ENCODE data around the gene AAK1.
"Not testable (repeated sequence)": the region's sequence is repeated elsewhere in the genome, so short reads cannot be mapped to it uniquely, and the experiment has no call there.

Gene AAK1

DNA sequence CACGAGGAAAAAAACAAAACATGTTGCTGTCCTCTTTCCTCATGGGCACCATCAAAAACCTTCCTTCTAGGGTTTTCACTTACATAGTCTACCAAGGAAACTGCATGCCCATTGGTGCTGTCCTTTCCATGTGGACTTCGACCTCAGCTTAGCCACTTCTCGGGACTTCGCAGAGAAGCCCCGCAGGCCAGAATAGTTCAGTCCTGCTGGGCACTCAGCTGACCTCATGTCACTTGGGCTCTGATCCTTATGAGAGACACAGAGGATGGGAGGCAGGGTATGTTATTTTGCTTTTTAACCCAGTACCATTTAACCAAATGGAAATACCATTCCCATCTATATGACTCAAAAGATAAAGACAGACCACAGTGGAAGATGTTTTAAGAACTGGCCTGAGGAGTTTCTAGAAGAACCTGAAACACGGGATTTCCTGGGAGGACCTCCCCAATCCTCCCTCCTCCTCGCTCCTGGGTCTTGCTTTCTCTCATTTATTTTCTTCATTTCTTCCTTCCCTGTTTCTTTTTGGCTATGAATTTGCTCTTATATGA lies 28.4 kb downstream of the AAK1 start:
- no peak for ATAC-seq (ENCODE audit: low read depth)
- no peak for DNase-seq (ENCODE audit: low spot score)
- Histone ChIP-seq H3K4me3 (ENCODE audit: severe bottlenecking) (no peak overlapping the region), H3K27ac (ENCODE audit: poor library complexity, severe bottlenecking) (no peak overlapping the region), H3K4me1 (ENCODE audit: insufficient read depth, poor library complexity, severe bottlenecking) (peaks cover 18% of the 10 kb centered on the region), H3K27me3 (ENCODE audit: insufficient read depth, poor library complexity, severe bottlenecking) (no peaks in the 10 kb centered on the region), H3K36me3 (ENCODE audit: low read depth) (no peaks in the 10 kb centered on the region), H3K9me3 (ENCODE audit: severe bottlenecking) (no peaks in the 10 kb centered on the region)
- no peak for TF ChIP-seq CTCF (IDR thresholded peaks at IDR 0.05; ENCODE audit: poor library complexity, severe bottlenecking)

GRCh38 chr2:69612707-69613106 lies 30.8 kb downstream of the AAK1 start:
- Histone ChIP-seq H3K36me3 (ENCODE audit: low read depth) (no peaks in the 10 kb centered on the region), H3K27ac (ENCODE audit: poor library complexity, severe bottlenecking) (no peak overlapping the region), H3K9me3 (ENCODE audit: severe bottlenecking) (no peaks in the 10 kb centered on the region), H3K4me1 (ENCODE audit: insufficient read depth, poor library complexity, severe bottlenecking) (peaks cover 15% of the 10 kb centered on the region), H3K4me3 (ENCODE audit: severe bottlenecking) (no peak overlapping the region), H3K27me3 (ENCODE audit: insufficient read depth, poor library complexity, severe bottlenecking) (no peaks in the 10 kb centered on the region)
- DNase-seq (ENCODE audit: low spot score) (no peak), ATAC-seq (ENCODE audit: low read depth) (no peak)
- TF ChIP-seq CTCF (IDR thresholded peaks at IDR 0.05; ENCODE audit: poor library complexity, severe bottlenecking): no peak

DNA sequence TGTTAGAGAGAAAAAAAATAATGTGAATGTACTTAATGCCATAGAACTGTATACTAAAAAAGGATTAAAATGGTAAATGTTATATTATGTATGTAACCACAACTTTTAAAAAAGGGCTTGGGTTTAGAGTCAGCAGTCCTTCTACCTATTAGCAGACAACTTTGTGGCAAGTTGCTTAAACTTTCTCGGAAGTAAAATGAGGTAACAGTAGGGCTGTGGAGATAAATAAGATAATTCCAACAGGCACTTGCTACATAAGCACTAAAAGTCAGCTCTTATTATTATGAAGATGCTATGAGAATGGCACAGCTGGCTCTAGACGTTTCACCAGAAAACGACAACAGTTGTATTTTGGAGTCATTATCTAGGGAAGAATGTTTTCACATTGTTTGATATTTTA lies 31.3 kb downstream of the AAK1 start:
- DNase-seq (ENCODE audit: low spot score): no peak

DNA sequence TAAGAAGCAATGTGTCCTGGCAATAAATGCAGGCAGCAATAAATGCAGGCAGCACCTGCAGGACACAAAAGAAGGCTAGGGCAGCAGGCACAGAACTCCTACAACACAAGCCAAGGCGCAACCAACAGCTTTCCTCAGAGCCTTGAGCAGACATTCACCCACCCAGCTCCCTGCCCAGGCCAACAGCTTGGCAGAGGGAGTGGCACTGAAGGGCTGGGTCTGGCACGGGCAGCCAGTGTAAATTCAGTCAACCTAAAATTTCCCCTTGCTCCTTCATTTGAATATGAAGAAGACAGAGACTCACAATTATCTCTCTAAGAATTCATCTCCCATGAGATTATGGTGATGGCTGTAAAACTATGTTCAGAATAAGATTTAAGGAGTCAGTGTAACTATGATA lies 35.4 kb downstream of the AAK1 start:
- no peak overlapping the region for H3K4me3 ChIP-seq (ENCODE audit: severe bottlenecking)
- no peak for DNase-seq (ENCODE audit: low spot score)
- no peak for ATAC-seq (ENCODE audit: low read depth)
- H3K36me3 ChIP-seq (ENCODE audit: low read depth): no peaks in the 10 kb centered on the region
- H3K27me3 ChIP-seq (ENCODE audit: insufficient read depth, poor library complexity, severe bottlenecking): no peaks in the 10 kb centered on the region
- H3K27ac ChIP-seq (ENCODE audit: poor library complexity, severe bottlenecking): no peak overlapping the region
- H3K4me1 ChIP-seq (ENCODE audit: insufficient read depth, poor library complexity, severe bottlenecking): no peaks in the 10 kb centered on the region
- H3K9me3 ChIP-seq (ENCODE audit: severe bottlenecking): peaks cover 2% of the 10 kb centered on the region
- TF ChIP-seq CTCF (IDR thresholded peaks at IDR 0.05; ENCODE audit: poor library complexity, severe bottlenecking): no peak

More for the DNA sequence above, 31.3 kb downstream of the AAK1 start:
- H3K27ac ChIP-seq (ENCODE audit: poor library complexity, severe bottlenecking): no peak overlapping the region
- H3K4me1 ChIP-seq (ENCODE audit: insufficient read depth, poor library complexity, severe bottlenecking): peaks cover 10% of the 10 kb centered on the region
- H3K4me3 ChIP-seq (ENCODE audit: severe bottlenecking): no peak overlapping the region
- no peak for TF ChIP-seq CTCF (IDR thresholded peaks at IDR 0.05; ENCODE audit: poor library complexity, severe bottlenecking)
- ATAC-seq (ENCODE audit: low read depth): no peak
- H3K9me3 ChIP-seq (ENCODE audit: severe bottlenecking): no peaks in the 10 kb centered on the region
- H3K36me3 ChIP-seq (ENCODE audit: low read depth): no peaks in the 10 kb centered on the region
- no peaks in the 10 kb centered on the region for H3K27me3 ChIP-seq (ENCODE audit: insufficient read depth, poor library complexity, severe bottlenecking)

- H3K27ac ChIP-seq (ENCODE audit: poor library complexity, severe bottlenecking); H3K36me3 ChIP-seq (ENCODE audit: low read depth); ATAC-seq (ENCODE audit: low read depth); H3K4me1 ChIP-seq (ENCODE audit: insufficient read depth, poor library complexity, severe bottlenecking); H3K27me3 ChIP-seq (ENCODE audit: insufficient read depth, poor library complexity, severe bottlenecking); DNase-seq (ENCODE audit: low spot score); H3K9me3 ChIP-seq (ENCODE audit: severe bottlenecking); H3K4me3 ChIP-seq (ENCODE audit: severe bottlenecking): not testable (repeated sequence)
Measured at GRCh38 chr2:69606771-69607170, 36.8 kb downstream of the AAK1 start.

Data from RWPE2 (cell line).